Small intestine (tissue), 7 donors: ENCODE data around the gene CLPTM1L. TPM values are rescaled to one million over a fixed set of nuclear protein-coding genes. Genes with fewer than 3 reads are reported as not detected.

Experiments used
- DNase-seq, 2 donors: peaks; one replicate each; pipeline versions ENCODE4 v3.0.0 to v3.0.0-alpha.2; 2013
- FAIRE-seq: peaks from 2 replicates; lab custom pipeline; 2012; peaks lifted over from hg19 to GRCh38; lab: Jason Lieb, UNC
- H3K27ac ChIP-seq, 3 donors: one replicate each; pipeline ENCODE4 v1.5.1; 2013; ENCODE audit warnings: low read length in 2 of 3, mild to moderate bottlenecking in 2 of 3, control low read depth in 1 of 3, inconsistent platforms in 1 of 3, low read depth in 1 of 3, moderate library complexity in 1 of 3
- H3K27me3 ChIP-seq, 3 donors: one replicate each; pipeline ENCODE4 v1.6.1; 2013; ENCODE audit warnings: low read length in 3 of 3, inconsistent platforms in 1 of 3; ENCODE audit not compliant: control insufficient read depth in 3 of 3, insufficient read depth in 3 of 3
- H3K36me3 ChIP-seq, 3 donors: one replicate each; pipeline ENCODE4 v1.6.1; 2013; ENCODE audit warnings: low read length in 3 of 3, inconsistent platforms in 1 of 3, low read depth in 1 of 3, mild to moderate bottlenecking in 1 of 3, moderate library complexity in 1 of 3; ENCODE audit not compliant: control insufficient read depth in 3 of 3, insufficient read depth in 2 of 3
- H3K4me1 ChIP-seq, 3 donors: one replicate each; pipeline ENCODE4 v1.6.1; 2013; ENCODE audit warnings: low read length in 2 of 3, inconsistent platforms in 1 of 3, low read depth in 1 of 3, mild to moderate bottlenecking in 1 of 3, moderate library complexity in 1 of 3; ENCODE audit not compliant: control insufficient read depth in 3 of 3, insufficient read depth in 2 of 3
- H3K4me3 ChIP-seq, 3 donors: one replicate each; pipeline ENCODE4 v1.5.1; 2013; ENCODE audit warnings: low read length in 3 of 3, control low read depth in 1 of 3, inconsistent platforms in 1 of 3, low read depth in 1 of 3, mild to moderate bottlenecking in 1 of 3, moderate library complexity in 1 of 3
- H3K9me3 ChIP-seq, 2 donors: one replicate each; pipeline ENCODE4 v1.6.1; 2013; ENCODE audit warnings: low read depth in 1 of 2, low read length in 1 of 2; ENCODE audit not compliant: control insufficient read depth in 2 of 2, insufficient read depth in 1 of 2
- WGBS, 3 donors: extraction: QIAGEN DNeasy Blood & Tissue Kit; methylation state at CpG; one replicate each; pipeline ENCODE4 v1.1.7; 2013; 5-methylcytosine and 5-hydroxymethylcytosine counted together
- polyA plus RNA-seq, 4 donors: library from polyadenylated mRNA; stranded (reverse) in 3 of 4; unstranded in 1 of 4; fragments of 200-250 nt in 3 of 4; fragments of 120-200 nt in 1 of 4; gene quantifications; one replicate each; pipeline versions ENCODE4 v1.2.1 to v1.2.3, GENCODE V29; 2013
- donor health status: healthy with polysubstance abuse.
- donor health status: control.
- donor health status: control.
- donor health status: Bipolar disorder and iron deficiency.
- donor health status: healthy.

The CLPTM1L gene
- polyA plus RNA-seq, 4 donors, result 45.8 to 99.7 (median 75.6) TPM

GRCh38 chr5:1338196-1338490 is 6.8 kb downstream of the CLPTM1L start:
- H3K27ac ChIP-seq, result peak overlapping the region in 1 of 3 donors; percentile 80
- peaks cover 0 to 42% (median 9%) of the 10 kb centered on the region in 3 donors for H3K4me1 ChIP-seq
- no peaks in the 10 kb centered on the region for H3K9me3 ChIP-seq
- no peak for FAIRE-seq
- H3K4me3 ChIP-seq, result no peak overlapping the region
- 87 to 88% (median 87%) methylated on average over 12 of the region's 12 CpGs for WGBS, 3 donors
- no peaks in the 10 kb centered on the region for H3K27me3 ChIP-seq
- H3K36me3 ChIP-seq, result peaks cover 20 to 92% (median 42%) of the 10 kb centered on the region in 3 donors
- DNase-seq, result no peak

- Histone ChIP-seq H3K4me1 (peaks cover 0 to 41% (median 9%) of the 10 kb centered on the region in 3 donors), H3K36me3 (peaks cover 18 to 87% (median 42%) of the 10 kb centered on the region in 3 donors)
- 63 to 80% (median 72%) methylated on average over 22 of the region's 22 CpGs for WGBS, 3 donors
These were observed 7.3 kb downstream of the CLPTM1L start for GRCh38 chr5:1337489-1338195.

GRCh38 chr5:1336749-1337488 is 8.0 kb downstream of the CLPTM1L start:
- WGBS, 3 donors, result 22 to 60% (median 46%) methylated on average over 21 to 22 of the region's 22 CpGs
- H3K36me3 ChIP-seq, result peaks cover 18 to 86% (median 38%) of the 10 kb centered on the region in 3 donors
- H3K4me3 ChIP-seq, result no peak overlapping the region

More at GRCh38 chr5:1337489-1338195, 7.3 kb downstream of the CLPTM1L start:
- Histone ChIP-seq H3K27me3 (no peaks in the 10 kb centered on the region), H3K9me3 (no peaks in the 10 kb centered on the region), H3K4me3 (no peak overlapping the region), H3K27ac (peak overlapping the region; percentile 68 to 80 (median 78))
- DNase-seq, result no peak
- FAIRE-seq, result no peak

GRCh38 chr5:1336106-1336561 is 8.8 kb downstream of the CLPTM1L start:
- FAIRE-seq, result no peak
- H3K36me3 ChIP-seq, result peaks cover 23 to 86% (median 38%) of the 10 kb centered on the region in 3 donors
- no peaks in the 10 kb centered on the region for H3K9me3 ChIP-seq
- peaks cover 0 to 45% (median 12%) of the 10 kb centered on the region in 3 donors for H3K4me1 ChIP-seq
- H3K27ac ChIP-seq, result peak overlapping the region; percentile 2 to 80 (median 78)
- no peak for DNase-seq
- no peaks in the 10 kb centered on the region for H3K27me3 ChIP-seq
- 55 to 75% (median 71%) methylated on average over 14 of the region's 14 CpGs for WGBS, 3 donors
- no peak overlapping the region for H3K4me3 ChIP-seq

More at GRCh38 chr5:1336749-1337488, 8.0 kb downstream of the CLPTM1L start:
- FAIRE-seq (no peak), DNase-seq (peak; percentile 87 to 91)
- Histone ChIP-seq H3K27ac (peak overlapping the region; percentile 68 to 80 (median 78)), H3K4me1 (peaks cover 0 to 41% (median 9%) of the 10 kb centered on the region in 3 donors), H3K27me3 (no peaks in the 10 kb centered on the region), H3K9me3 (no peaks in the 10 kb centered on the region)

- FAIRE-seq, result no peak
- WGBS, 3 donors, result 49 to 76% (median 73%) methylated on average over 18 to 19 of the region's 19 CpGs
These were observed 9.3 kb downstream of the CLPTM1L start for GRCh38 chr5:1335540-1336095.

GRCh38 chr5:1334831-1335539 is 9.9 kb downstream of the CLPTM1L start:
- Histone ChIP-seq H3K4me3 (no peak overlapping the region), H3K27ac (no peak overlapping the region), H3K4me1 (peaks cover 0 to 56% (median 21%) of the 10 kb centered on the region in 3 donors), H3K9me3 (no peaks in the 10 kb centered on the region), H3K36me3 (peaks cover 21 to 86% (median 33%) of the 10 kb centered on the region in 3 donors), H3K27me3 (no peaks in the 10 kb centered on the region)
- 94 to 98% (median 96%) methylated on average over 29 to 32 of the region's 32 CpGs for WGBS, 3 donors
- no peak for FAIRE-seq
- no peak for DNase-seq

More at GRCh38 chr5:1335540-1336095, 9.3 kb downstream of the CLPTM1L start:
- H3K4me1 ChIP-seq, result peaks cover 0 to 50% (median 16%) of the 10 kb centered on the region in 3 donors
- peaks cover 22 to 86% (median 38%) of the 10 kb centered on the region in 3 donors for H3K36me3 ChIP-seq
- no peaks in the 10 kb centered on the region for H3K9me3 ChIP-seq
- peak in 1 of 2 donors; percentile 40 for DNase-seq
- no peaks in the 10 kb centered on the region for H3K27me3 ChIP-seq
- peak overlapping the region in 1 of 3 donors; percentile 80 for H3K27ac ChIP-seq
- no peak overlapping the region for H3K4me3 ChIP-seq

GRCh38 chr5:1333986-1334385 is 10.9 kb downstream of the CLPTM1L start:
- no peak for DNase-seq
- Histone ChIP-seq H3K27me3 (no peaks in the 10 kb centered on the region), H3K36me3 (peaks cover 21 to 89% (median 30%) of the 10 kb centered on the region in 3 donors), H3K4me1 (peaks cover 0 to 59% (median 21%) of the 10 kb centered on the region in 3 donors), H3K27ac (no peak overlapping the region), H3K9me3 (peaks cover 0 to 2% of the 10 kb centered on the region in 2 donors), H3K4me3 (no peak overlapping the region)
- no peak for FAIRE-seq
- 95 to 97% (median 96%) methylated on average over 14 of the region's 14 CpGs for WGBS, 3 donors
